ENCODE measurements around the gene DAW1. TPM values are rescaled to one million over a fixed set of nuclear protein-coding genes. Genes with fewer than 3 reads are reported as not detected.

Gene DAW1
- total RNA-seq, 1 donor from 2014 or later: not detected

- no peaks in the 10 kb centered on the region for H3K36me3 ChIP-seq
- DNase-seq (ENCODE audit: low spot score in 2 of 2): no peak
- H3K27me3 ChIP-seq: no peaks in the 10 kb centered on the region
- no peaks in the 10 kb centered on the region for H3K4me1 ChIP-seq
- intact Hi-C loops (cut with DNase I): no loop called here
- no peaks in the 10 kb centered on the region for H3K9me3 ChIP-seq
- H3K27ac ChIP-seq: no peak overlapping the region
- H3K4me3 ChIP-seq: no peak overlapping the region
- no peak for TF ChIP-seq CTCF (IDR thresholded peaks at IDR 0.05)
These were observed 44.9 kb upstream of the DAW1 start for GRCh38 chr2:227826563-227826962.

GRCh38 chr2:227827143-227827542, 44.3 kb upstream of the DAW1 start:
- Histone ChIP-seq H3K27ac (no peak overlapping the region), H3K36me3 (no peaks in the 10 kb centered on the region), H3K27me3 (no peaks in the 10 kb centered on the region), H3K4me1 (no peaks in the 10 kb centered on the region), H3K4me3 (no peak overlapping the region), H3K9me3 (no peaks in the 10 kb centered on the region)
- intact Hi-C loops (cut with DNase I): no loop called here
- no peak for DNase-seq (ENCODE audit: low spot score in 2 of 2)
- no peak for TF ChIP-seq CTCF (IDR thresholded peaks at IDR 0.05)

- H3K27ac ChIP-seq: no peak overlapping the region
- H3K36me3 ChIP-seq: no peaks in the 10 kb centered on the region
- H3K4me3 ChIP-seq: no peak overlapping the region
- intact Hi-C loops (cut with DNase I): no loop called here
- TF ChIP-seq CTCF (IDR thresholded peaks at IDR 0.05): no peak
- no peaks in the 10 kb centered on the region for H3K4me1 ChIP-seq
- DNase-seq (ENCODE audit: low spot score in 2 of 2): no peak
- no peaks in the 10 kb centered on the region for H3K9me3 ChIP-seq
- H3K27me3 ChIP-seq: no peaks in the 10 kb centered on the region
These were observed 42.9 kb upstream of the DAW1 start for GRCh38 chr2:227828477-227828912.

- Histone ChIP-seq H3K27ac (no peak overlapping the region), H3K4me3 (no peak overlapping the region), H3K4me1 (no peaks in the 10 kb centered on the region), H3K9me3 (no peaks in the 10 kb centered on the region), H3K36me3 (no peaks in the 10 kb centered on the region), H3K27me3 (no peaks in the 10 kb centered on the region)
- TF ChIP-seq CTCF (IDR thresholded peaks at IDR 0.05): no peak
- intact Hi-C loops (cut with DNase I): no loop called here
- DNase-seq (ENCODE audit: low spot score in 2 of 2): no peak
These were observed 42.1 kb upstream of the DAW1 start for GRCh38 chr2:227829337-227829736.

GRCh38 chr2:227834423-227834822, 37.0 kb upstream of the DAW1 start:
- no peak for TF ChIP-seq CTCF (IDR thresholded peaks at IDR 0.05)
- intact Hi-C loops (cut with DNase I): no loop called here
- Histone ChIP-seq H3K27me3 (no peaks in the 10 kb centered on the region), H3K4me1 (no peaks in the 10 kb centered on the region), H3K27ac (no peak overlapping the region), H3K4me3 (no peak overlapping the region), H3K9me3 (no peaks in the 10 kb centered on the region), H3K36me3 (no peaks in the 10 kb centered on the region)
- DNase-seq (ENCODE audit: low spot score in 2 of 2): no peak
